MM.1S (cell line): ENCODE results near the gene ACADL.

Experiments used
- EZH2 ChIP-seq: fragments of 300-600 bp; sonication (generic); optimal IDR thresholded peaks from 2 replicates; pipeline ENCODE3; 2017; ENCODE audit warnings: low read depth, mild to moderate bottlenecking, antibody characterized with exemption, low read length, mixed read lengths
- TF ChIP-seq, protein P1 (sequence below): fragments of 300-600 bp; sonication (generic); IDR thresholded peaks from 2 replicates; pipeline ENCODE4 v1.5.1; 2016; ENCODE audit warnings: antibody characterized with exemption, low read length, mixed read lengths

DNA sequence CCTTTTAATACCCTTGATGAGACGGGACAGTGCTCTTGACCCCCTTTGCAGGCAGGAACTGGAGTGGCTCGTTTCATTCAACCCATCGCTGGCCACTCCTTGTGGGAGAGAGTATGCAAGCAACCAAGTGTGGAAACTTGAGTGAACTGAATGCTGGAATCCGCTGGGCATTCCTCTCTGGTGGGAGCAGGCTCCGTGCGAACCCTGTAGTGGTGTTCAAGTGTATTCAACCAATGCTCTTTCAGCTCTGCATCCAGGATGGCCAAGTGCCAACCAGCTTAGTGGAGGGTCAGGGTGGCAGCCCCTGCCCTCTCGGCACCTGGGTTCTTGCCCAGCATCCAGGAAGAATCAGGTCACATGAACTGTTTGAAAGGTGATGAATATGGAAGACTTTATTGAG, 3.3 kb upstream of the ACADL start:
- TF ChIP-seq, protein P1, sequence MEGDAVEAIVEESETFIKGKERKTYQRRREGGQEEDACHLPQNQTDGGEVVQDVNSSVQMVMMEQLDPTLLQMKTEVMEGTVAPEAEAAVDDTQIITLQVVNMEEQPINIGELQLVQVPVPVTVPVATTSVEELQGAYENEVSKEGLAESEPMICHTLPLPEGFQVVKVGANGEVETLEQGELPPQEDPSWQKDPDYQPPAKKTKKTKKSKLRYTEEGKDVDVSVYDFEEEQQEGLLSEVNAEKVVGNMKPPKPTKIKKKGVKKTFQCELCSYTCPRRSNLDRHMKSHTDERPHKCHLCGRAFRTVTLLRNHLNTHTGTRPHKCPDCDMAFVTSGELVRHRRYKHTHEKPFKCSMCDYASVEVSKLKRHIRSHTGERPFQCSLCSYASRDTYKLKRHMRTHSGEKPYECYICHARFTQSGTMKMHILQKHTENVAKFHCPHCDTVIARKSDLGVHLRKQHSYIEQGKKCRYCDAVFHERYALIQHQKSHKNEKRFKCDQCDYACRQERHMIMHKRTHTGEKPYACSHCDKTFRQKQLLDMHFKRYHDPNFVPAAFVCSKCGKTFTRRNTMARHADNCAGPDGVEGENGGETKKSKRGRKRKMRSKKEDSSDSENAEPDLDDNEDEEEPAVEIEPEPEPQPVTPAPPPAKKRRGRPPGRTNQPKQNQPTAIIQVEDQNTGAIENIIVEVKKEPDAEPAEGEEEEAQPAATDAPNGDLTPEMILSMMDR, result no peak
- no peak for TF ChIP-seq EZH2
